Thyroid gland (tissue), 4 donors: ENCODE results near the gene ANKLE1. TPM values are rescaled to one million over a fixed set of nuclear protein-coding genes. Genes with fewer than 3 reads are reported as not detected.

Experiments used
- DNase-seq, 2 donors: peaks; one replicate each; pipeline ENCODE4 v3.0.0-alpha.2; 2019
- H3K27ac ChIP-seq, 3 donors: fragments of 200-600 bp; sonication (generic); 1 replicate in 2 of 3; 2 replicates in 1 of 3; pipeline ENCODE4 v1.5.1; 2016 to 2019; ENCODE audit warnings: mild to moderate bottlenecking in 1 of 3, moderate library complexity in 1 of 3
- H3K27me3 ChIP-seq: fragments of 200-600 bp; sonication (generic); one replicate; pipeline ENCODE4 v1.5.1; 2019
- H3K36me3 ChIP-seq, 2 donors: fragments of 200-600 bp; sonication (generic); one replicate each; pipeline ENCODE4 v1.5.1; 2016 to 2019
- H3K4me1 ChIP-seq, 2 donors: fragments of 200-600 bp; sonication (generic); one replicate each; pipeline ENCODE4 v1.5.1; 2017 to 2019
- H3K4me3 ChIP-seq, 3 donors: fragments of 200-600 bp; sonication (generic); replicated peaks in 1 of 3; 1 replicate in 2 of 3; 2 replicates in 1 of 3; pipeline ENCODE4 v1.5.1; 2016; ENCODE audit warnings: mild to moderate bottlenecking in 1 of 3
- H3K9me3 ChIP-seq: fragments of 200-600 bp; sonication (generic); one replicate; pipeline ENCODE4 v1.5.1; 2017
- CTCF ChIP-seq, 6 experiments: fragments of 200-600 bp in 3 of 6; fragments of 450-650 bp in 3 of 6; sonication (generic) in 3 of 6; IDR thresholded peaks; one replicate each; pipeline ENCODE4 v1.5.1; 2016 to 2019; ENCODE audit warnings: antibody characterized with exemption in 6 of 6, mild to moderate bottlenecking in 2 of 6, inconsistent platforms in 1 of 6, moderate library complexity in 1 of 6
- POLR2A ChIP-seq, 2 donors: fragments of 450-650 bp; IDR thresholded peaks; one replicate each; pipeline ENCODE4 v1.6.1; 2017; ENCODE audit warnings: antibody characterized with exemption in 2 of 2, mild to moderate bottlenecking in 2 of 2, moderate library complexity in 1 of 2
- WGBS, 2 donors: methylation state at CpG; one replicate each; pipeline ENCODE4 v1.1.5; 2017; 5-methylcytosine and 5-hydroxymethylcytosine counted together
- intact Hi-C: fragments of 100-400 bp; cut with DNase I; formaldehyde crosslinking; loops from one replicate; pipeline ENCODE4 v1.15.1; 2023
- total RNA-seq, 4 donors: library from RNA; depleted of rRNA; stranded (reverse); fragments of >200 nt; gene quantifications; one replicate each; pipeline ENCODE4 v1.2.3, GENCODE V29; 2016

The ANKLE1 gene
- total RNA-seq, 4 donors from 2014 or later: 0.11 to 0.40 (median 0.27) TPM

GRCh38 chr19:17296976-17297375 lies 15.3 kb downstream of the ANKLE1 start:
- Histone ChIP-seq H3K27me3 (no peaks in the 10 kb centered on the region), H3K4me3 (no peak overlapping the region), H3K9me3 (no peaks in the 10 kb centered on the region), H3K4me1 (no peaks in the 10 kb centered on the region), H3K27ac (no peak overlapping the region), H3K36me3 (peaks cover 0 to 2% of the 10 kb centered on the region in 2 donors)
- TF ChIP-seq POLR2A (IDR thresholded peaks at IDR 0.05) (no peak), CTCF (IDR thresholded peaks at IDR 0.05) (no peak)
- intact Hi-C loops: no loop called here
- WGBS, 2 donors: 93% methylated on average over 6 of the region's 6 CpGs
- no peak for DNase-seq

GRCh38 chr19:17300992-17301619 lies 19.4 kb downstream of the ANKLE1 start:
- H3K9me3 ChIP-seq: no peaks in the 10 kb centered on the region
- intact Hi-C loops: no loop called here
- H3K27me3 ChIP-seq: no peaks in the 10 kb centered on the region
- H3K4me1 ChIP-seq: peaks cover 26 to 28% of the 10 kb centered on the region in 2 donors
- 93 to 97% methylated on average over 19 to 27 of the region's 51 CpGs for WGBS, 2 donors
- H3K4me3 ChIP-seq: no peak overlapping the region
- peaks cover 0 to 2% of the 10 kb centered on the region in 2 donors for H3K36me3 ChIP-seq
- no peak overlapping the region for H3K27ac ChIP-seq
- no peak for TF ChIP-seq POLR2A (IDR thresholded peaks at IDR 0.05)
- no peak for TF ChIP-seq CTCF (IDR thresholded peaks at IDR 0.05)
- no peak for DNase-seq

- Histone ChIP-seq H3K4me1 (peaks cover 36 to 37% of the 10 kb centered on the region in 2 donors), H3K27me3 (no peaks in the 10 kb centered on the region), H3K36me3 (peaks cover 0 to 2% of the 10 kb centered on the region in 2 donors), H3K4me3 (peak overlapping the region in 2 of 3 donors; percentile 17 to 75), H3K27ac (peak overlapping the region in 2 of 3 donors; percentile 90 to 91), H3K9me3 (no peaks in the 10 kb centered on the region)
- intact Hi-C loops: no loop called here
- peak in 1 of 2 donors; percentile 24 for DNase-seq
- TF ChIP-seq CTCF (IDR thresholded peaks at IDR 0.05): no peak
- TF ChIP-seq POLR2A (IDR thresholded peaks at IDR 0.05): no peak
- 12 to 40% methylated on average over 2 to 7 of the region's 29 CpGs for WGBS, 2 donors
Observed at GRCh38 chr19:17302391-17303166, 20.9 kb downstream of the ANKLE1 start.

- Histone ChIP-seq H3K9me3 (no peaks in the 10 kb centered on the region), H3K36me3 (peaks cover 0 to 2% of the 10 kb centered on the region in 2 donors), H3K27ac (peak within 1 kb of the TSS; percentile 64 to 91 (median 90)), H3K4me3 (peak within 1 kb of the TSS in 2 of 3 donors; percentile 17 to 75), H3K27me3 (no peaks in the 10 kb centered on the region), H3K4me1 (peaks cover 36 to 37% of the 10 kb centered on the region in 2 donors)
- 2 to 4% methylated on average over 7 to 19 of the region's 52 CpGs for WGBS, 2 donors
- intact Hi-C loops: no loop called here
- TF ChIP-seq POLR2A (IDR thresholded peaks at IDR 0.05): peak in 1 of 2 donors; percentile 79
- TF ChIP-seq CTCF (IDR thresholded peaks at IDR 0.05): peak; percentile 49 to 86 (median 70)
- peak; percentile 96 to 98 for DNase-seq
Observed at GRCh38 chr19:17303167-17303939, 21.7 kb downstream of the ANKLE1 start, which contains the start of gene ABHD8. Gene ABHD8 (minus strand): TSS chr19:17303425. CDS start chr19:17301616, 1,809 bp downstream.
